Astrocyte of the spinal cord (primary cell): Measurements from ENCODE around the gene C17orf100.

Source experiments
- DNase-seq: peaks from one replicate; pipeline ENCODE4 v3.0.0; 2011; ENCODE audit warnings: low read depth, low spot score
- H3K4me3 ChIP-seq: 2 replicates; pipeline ENCODE4 v1.5.1; 2011; ENCODE audit warnings: low read depth, mild to moderate bottlenecking, low read length, moderate library complexity
- in situ Hi-C: cut with HindIII; loops from 2 replicates; pipeline ENCODE4 v1.10.0; 2017; ENCODE audit warnings: low sequenced_read_pairs
- TF ChIP-seq, protein P1 (sequence below): IDR thresholded peaks from 2 replicates; pipeline ENCODE4 v1.5.1; 2012; ENCODE audit warnings: low read depth, mild to moderate bottlenecking, low read length, inconsistent platforms

Gene C17orf100

GRCh38 chr17:6699997-6700947, 48.7 kb downstream of the C17orf100 start:
- in situ Hi-C loops = no loop called here
- no peak overlapping the region for H3K4me3 ChIP-seq
- TF ChIP-seq, protein P1, sequence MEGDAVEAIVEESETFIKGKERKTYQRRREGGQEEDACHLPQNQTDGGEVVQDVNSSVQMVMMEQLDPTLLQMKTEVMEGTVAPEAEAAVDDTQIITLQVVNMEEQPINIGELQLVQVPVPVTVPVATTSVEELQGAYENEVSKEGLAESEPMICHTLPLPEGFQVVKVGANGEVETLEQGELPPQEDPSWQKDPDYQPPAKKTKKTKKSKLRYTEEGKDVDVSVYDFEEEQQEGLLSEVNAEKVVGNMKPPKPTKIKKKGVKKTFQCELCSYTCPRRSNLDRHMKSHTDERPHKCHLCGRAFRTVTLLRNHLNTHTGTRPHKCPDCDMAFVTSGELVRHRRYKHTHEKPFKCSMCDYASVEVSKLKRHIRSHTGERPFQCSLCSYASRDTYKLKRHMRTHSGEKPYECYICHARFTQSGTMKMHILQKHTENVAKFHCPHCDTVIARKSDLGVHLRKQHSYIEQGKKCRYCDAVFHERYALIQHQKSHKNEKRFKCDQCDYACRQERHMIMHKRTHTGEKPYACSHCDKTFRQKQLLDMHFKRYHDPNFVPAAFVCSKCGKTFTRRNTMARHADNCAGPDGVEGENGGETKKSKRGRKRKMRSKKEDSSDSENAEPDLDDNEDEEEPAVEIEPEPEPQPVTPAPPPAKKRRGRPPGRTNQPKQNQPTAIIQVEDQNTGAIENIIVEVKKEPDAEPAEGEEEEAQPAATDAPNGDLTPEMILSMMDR = no peak
- no peak for DNase-seq

GRCh38 chr17:6700948-6701307, 49.4 kb downstream of the C17orf100 start:
- in situ Hi-C loops = no loop called here
- TF ChIP-seq, protein P1 = no peak
- no peak overlapping the region for H3K4me3 ChIP-seq
- DNase-seq = no peak

DNA sequence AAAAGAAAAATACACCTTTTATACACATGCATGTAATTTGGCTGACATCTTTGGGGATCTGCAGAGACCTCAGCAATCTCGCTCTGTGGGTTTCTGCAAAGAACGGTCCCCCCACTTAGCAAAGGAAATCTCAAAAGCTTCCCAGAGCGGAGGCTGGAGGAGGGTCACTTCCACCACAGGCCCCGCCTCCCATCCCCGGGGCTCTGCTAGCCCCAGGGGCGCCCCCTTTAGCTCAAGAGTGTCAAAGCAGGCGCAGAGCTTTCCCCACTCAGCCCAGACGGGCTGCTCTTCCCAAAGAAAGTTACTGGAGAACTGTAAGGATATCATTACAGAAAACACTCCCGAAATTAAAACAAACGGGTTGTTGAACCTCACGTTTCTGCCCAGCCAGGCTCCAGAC, 50.2 kb downstream of the C17orf100 start:
- TF ChIP-seq, protein P1 = peak; percentile 36
- in situ Hi-C loops = no loop called here
- DNase-seq = no peak
- no peak overlapping the region for H3K4me3 ChIP-seq

- DNase-seq = no peak
- no peak overlapping the region for H3K4me3 ChIP-seq
- TF ChIP-seq, protein P1 = no peak
- in situ Hi-C loops = no loop called here
Measured at GRCh38 chr17:6702567-6703215, 51.1 kb downstream of the C17orf100 start.
